Heart right ventricle (tissue), 16 donors: ENCODE data around the gene FNDC10. TPM values are rescaled to one million over a fixed set of nuclear protein-coding genes. Genes with fewer than 3 reads are reported as not detected.
A peak's percentile ranks its signal among the peaks of the same experiment; 100 is the strongest.

Experiments used
- ATAC-seq, 8 donors: fragments of 200-7000 bp; cut with Tn5 transposase; one replicate each; pipeline ENCODE4 v1.9.1; 2020; ENCODE audit warnings: mild to moderate bottlenecking in 8 of 8, moderate library complexity in 8 of 8, moderate number of reproducible peaks in 1 of 8
- DNase-seq, 2 donors: peaks; one replicate each; pipeline ENCODE4 v3.0.0-alpha.2; 2020
- H3K27ac ChIP-seq, 10 donors: fragments of 200-600 bp; sonication (generic) in 2 of 10; one replicate each; pipeline versions ENCODE4 v1.5.0 to v1.8.0; 2020 to 2022; ENCODE audit warnings: mild to moderate bottlenecking in 3 of 10
- H3K27me3 ChIP-seq, 7 donors: fragments of 200-600 bp; one replicate each; pipeline ENCODE4 v1.8.0; 2021 to 2022; ENCODE audit warnings: mild to moderate bottlenecking in 2 of 7
- H3K36me3 ChIP-seq, 9 donors: fragments of 200-600 bp; sonication (generic) in 1 of 9; one replicate each; pipeline versions ENCODE4 v1.5.0 to v1.8.0; 2020 to 2022; ENCODE audit warnings: mild to moderate bottlenecking in 2 of 9
- H3K4me1 ChIP-seq, 9 donors: fragments of 200-600 bp; sonication (generic) in 1 of 9; one replicate each; pipeline versions ENCODE4 v1.5.0 to v1.8.0; 2020 to 2022; ENCODE audit warnings: mild to moderate bottlenecking in 4 of 9
- H3K4me3 ChIP-seq, 10 donors: fragments of 200-600 bp; sonication (generic) in 2 of 10; one replicate each; pipeline versions ENCODE4 v1.5.0 to v1.8.0; 2020 to 2022; ENCODE audit warnings: mild to moderate bottlenecking in 7 of 10, moderate library complexity in 2 of 10
- H3K9me3 ChIP-seq, 11 donors: fragments of 200-600 bp in 10 of 11; sonication (generic) in 2 of 11; one replicate each; pipeline versions ENCODE4 v1.5.0 to v1.8.0; 2013 to 2022; ENCODE audit warnings: mild to moderate bottlenecking in 2 of 11, control low read depth in 1 of 11, moderate library complexity in 1 of 11
- WGBS, 2 donors: extraction: QIAGEN DNeasy Blood & Tissue Kit; methylation state at CpG; one replicate each; pipeline ENCODE4 v1.1.7; 2013; ENCODE audit warnings: inconsistent platforms in 1 of 2; 5-methylcytosine and 5-hydroxymethylcytosine counted together
- intact Hi-C, 10 donors: fragments of 100-400 bp; cut with DNase I; formaldehyde crosslinking; loops; one replicate each; pipeline versions ENCODE4 v1.11.1 to v1.14.2; 2022
- polyA plus RNA-seq, 2 donors: library from polyadenylated mRNA; stranded (reverse); fragments of 200-250 nt; gene quantifications; one replicate each; pipeline ENCODE4 v1.2.3, GENCODE V29; 2013
- total RNA-seq, 10 donors: library from RNA; stranded (reverse); fragmentation: NEBNext Ultra II Directional in 3 of 10; extraction: Animal tissue kit (Norgen Biotek cat#: 25700) in 3 of 10; gene quantifications; one replicate each; pipeline versions ENCODE4 v1.2.1 to v1.2.4, GENCODE V29; 2021 to 2023
- TF ChIP-seq, protein P1 (sequence below), 9 donors: fragments of 200-600 bp; sonication (generic) in 2 of 9; IDR thresholded peaks; one replicate each; pipeline versions ENCODE4 v1.5.0 to v1.8.0; 2021 to 2022; ENCODE audit warnings: antibody characterized with exemption in 9 of 9, mild to moderate bottlenecking in 5 of 9, moderate library complexity in 1 of 9
- donor health status: Arrhythmogenic right ventricular cardiomyopathy.
- donor health status: ischemic (EF 13 %, LVEDD 7.1; RV severe dilation, severe dysfunction).
- donor health status: healthy with polysubstance abuse.
- donor health status: DM: no; HTN: yes; CAD: no.
- donor health status: DM: no; HTN: no; CAD: no.
- donor health status: ischemic (EF 25% LVEDD 6.9; RV normal size, moderate dysfunction).
- donor health status: ischemic (EF 25% LVEDD 5.7; RV mildly dilated, moderate dysfunction).
- donor health status: healthy.
- donor health status: DM: yes; HTN: yes; CAD: no.
- donor health status: Ischemic cardiomyopathy.
- donor health status: ischemic (EF 35%, LVEDD 5.7; RV mildly dilated, moderate dysfunction).
- donor health status: nonischemic (EF 11% LVEDD 7.7; RV severe dilation, severe dysfunction).
- donor health status: DM: yes; HTN: yes; CAD: no.
- donor health status: PGD.
- donor health status: ischemic (EF 29% LVEDD 5.4; RV normal size, mild dysfunction).
- donor health status: nonischemic (EF 23%, LVEDD 6.1; RV moderate dilation, normal function).

Gene FNDC10
- total and polyA plus RNA-seq, 12 donors, result 0.66 to 5.9 (median 2.3) TPM

DNA sequence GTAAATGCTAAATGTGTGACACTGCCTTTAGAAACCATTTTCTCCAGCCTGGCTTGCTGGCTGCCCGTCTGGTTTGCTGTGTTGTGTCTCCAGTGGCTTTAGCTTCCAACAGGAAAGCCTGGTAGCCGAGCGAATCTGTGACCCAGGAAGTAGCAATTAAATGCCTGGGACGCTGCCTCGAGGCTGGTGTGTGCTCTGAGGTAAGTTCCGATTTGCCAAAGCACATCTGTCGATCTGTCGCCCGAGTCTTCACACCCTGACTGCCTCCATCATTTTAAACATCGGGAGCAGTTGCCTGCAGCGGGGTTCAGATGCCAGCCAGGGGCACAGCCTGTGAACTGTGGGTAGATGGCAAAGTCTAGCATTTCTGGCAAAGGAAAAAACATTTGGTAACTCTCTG lies 17.6 kb upstream of the FNDC10 start:
- Histone ChIP-seq H3K4me1 (peaks cover 7 to 66% (median 48%) of the 10 kb centered on the region in 9 donors), H3K4me3 (peak overlapping the region in 1 of 10 donors; percentile 98)

DNA sequence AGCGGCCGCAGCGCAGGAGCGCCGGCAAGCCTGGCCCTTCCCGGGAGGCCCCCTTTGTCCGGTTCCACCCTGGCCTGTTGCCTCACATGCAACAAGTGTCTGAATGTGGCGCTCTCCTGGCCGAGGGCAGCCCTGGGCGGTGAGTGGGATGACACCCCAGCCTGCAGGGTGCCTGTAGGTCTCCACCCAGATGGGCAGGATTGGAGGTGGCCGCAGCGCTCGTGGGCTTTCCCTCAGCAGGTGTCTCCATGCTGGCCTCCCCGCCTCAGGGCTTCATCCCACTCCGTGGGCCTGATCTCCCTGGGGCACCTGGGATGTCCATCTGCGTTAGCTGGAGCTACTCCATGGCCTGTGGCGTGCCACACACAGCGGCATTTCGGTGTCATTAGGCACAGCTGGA lies 16.9 kb upstream of the FNDC10 start:
- no peak for ATAC-seq
- Histone ChIP-seq H3K27me3 (no peaks in the 10 kb centered on the region), H3K27ac (peak overlapping the region in 8 of 10 donors; percentile 98 to 100 (median 100)), H3K4me1 (peaks cover 7 to 64% (median 48%) of the 10 kb centered on the region in 9 donors), H3K9me3 (no peaks in the 10 kb centered on the region), H3K4me3 (peak overlapping the region; percentile 89 to 100 (median 97)), H3K36me3 (peaks cover 0 to 24% (median 0%) of the 10 kb centered on the region in 9 donors)
- TF ChIP-seq, protein P1, sequence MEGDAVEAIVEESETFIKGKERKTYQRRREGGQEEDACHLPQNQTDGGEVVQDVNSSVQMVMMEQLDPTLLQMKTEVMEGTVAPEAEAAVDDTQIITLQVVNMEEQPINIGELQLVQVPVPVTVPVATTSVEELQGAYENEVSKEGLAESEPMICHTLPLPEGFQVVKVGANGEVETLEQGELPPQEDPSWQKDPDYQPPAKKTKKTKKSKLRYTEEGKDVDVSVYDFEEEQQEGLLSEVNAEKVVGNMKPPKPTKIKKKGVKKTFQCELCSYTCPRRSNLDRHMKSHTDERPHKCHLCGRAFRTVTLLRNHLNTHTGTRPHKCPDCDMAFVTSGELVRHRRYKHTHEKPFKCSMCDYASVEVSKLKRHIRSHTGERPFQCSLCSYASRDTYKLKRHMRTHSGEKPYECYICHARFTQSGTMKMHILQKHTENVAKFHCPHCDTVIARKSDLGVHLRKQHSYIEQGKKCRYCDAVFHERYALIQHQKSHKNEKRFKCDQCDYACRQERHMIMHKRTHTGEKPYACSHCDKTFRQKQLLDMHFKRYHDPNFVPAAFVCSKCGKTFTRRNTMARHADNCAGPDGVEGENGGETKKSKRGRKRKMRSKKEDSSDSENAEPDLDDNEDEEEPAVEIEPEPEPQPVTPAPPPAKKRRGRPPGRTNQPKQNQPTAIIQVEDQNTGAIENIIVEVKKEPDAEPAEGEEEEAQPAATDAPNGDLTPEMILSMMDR (IDR thresholded peaks at IDR 0.05), result no peak
- peak in 1 of 2 donors; percentile 18 for DNase-seq
- intact Hi-C loops, result no loop called here
- WGBS, 2 donors, result 78% methylated on average over 19 of the region's 19 CpGs

More for the DNA sequence above, 17.6 kb upstream of the FNDC10 start:
- DNase-seq, result peak in 1 of 2 donors; percentile 6
- Histone ChIP-seq H3K9me3 (no peaks in the 10 kb centered on the region), H3K36me3 (peaks cover 0 to 24% (median 0%) of the 10 kb centered on the region in 9 donors), H3K27ac (no peak overlapping the region), H3K27me3 (no peaks in the 10 kb centered on the region)
- intact Hi-C loops, result no loop called here
- 90 to 91% methylated on average over 11 of the region's 11 CpGs for WGBS, 2 donors
- TF ChIP-seq, protein P1 (IDR thresholded peaks at IDR 0.05), result no peak
- ATAC-seq, result no peak

DNA sequence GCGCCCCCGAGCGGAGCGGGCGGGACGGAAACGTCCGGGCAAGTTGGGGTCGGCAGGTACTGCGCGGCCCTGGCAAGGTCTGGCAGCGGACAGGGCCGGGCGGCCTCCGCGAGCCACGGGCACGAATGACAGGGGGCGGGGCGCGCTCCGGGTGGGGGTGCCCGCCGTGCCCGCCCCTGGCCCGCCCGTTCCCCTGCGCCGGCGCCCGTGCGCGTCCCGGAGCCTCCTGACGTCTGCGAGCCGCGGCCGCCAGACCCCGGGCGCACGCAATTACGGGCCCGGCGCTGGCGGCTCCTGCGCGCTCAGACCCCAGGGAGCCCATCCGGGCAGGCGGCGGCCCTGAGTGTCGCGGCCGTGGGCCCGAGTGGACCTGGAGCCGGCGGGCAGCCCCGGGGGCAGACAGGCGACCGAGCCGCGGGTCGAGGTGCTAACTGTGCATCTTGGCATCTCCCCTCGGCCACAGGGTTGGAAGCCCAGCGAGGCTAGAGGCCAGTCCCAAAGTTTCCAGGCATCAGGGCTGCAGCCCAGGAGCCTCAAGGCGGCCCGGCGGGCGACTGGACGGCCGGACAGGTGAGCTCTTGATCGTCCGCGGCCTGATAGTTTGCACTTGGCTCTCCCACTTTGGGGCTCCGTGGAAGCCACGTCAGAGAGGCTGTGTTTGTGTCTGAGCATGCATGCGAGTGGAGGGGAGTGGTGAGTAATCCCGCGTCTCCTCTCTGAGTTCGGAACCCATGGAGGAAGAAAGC lies 16.3 kb upstream of the FNDC10 start:
- WGBS, 2 donors, result 5% methylated on average over 78 to 80 of the region's 80 CpGs
- peaks cover 7 to 59% (median 44%) of the 10 kb centered on the region in 9 donors for H3K4me1 ChIP-seq

More for the DNA sequence above, 16.3 kb upstream of the FNDC10 start:
- peak overlapping the region; percentile 89 to 100 (median 97) for H3K4me3 ChIP-seq
- peaks cover 0 to 24% (median 0%) of the 10 kb centered on the region in 9 donors for H3K36me3 ChIP-seq
- ATAC-seq (peak in 3 of 8 donors; percentile 0 to 16 (median 5)), DNase-seq (peak in 1 of 2 donors; percentile 62)
- no peaks in the 10 kb centered on the region for H3K9me3 ChIP-seq
- TF ChIP-seq, protein P1 (IDR thresholded peaks at IDR 0.05), result no peak
- intact Hi-C loops, result no loop called here
- peak overlapping the region; percentile 98 to 100 (median 100) for H3K27ac ChIP-seq
- no peaks in the 10 kb centered on the region for H3K27me3 ChIP-seq
